ENCODE data around the gene DLX5.

DNA sequence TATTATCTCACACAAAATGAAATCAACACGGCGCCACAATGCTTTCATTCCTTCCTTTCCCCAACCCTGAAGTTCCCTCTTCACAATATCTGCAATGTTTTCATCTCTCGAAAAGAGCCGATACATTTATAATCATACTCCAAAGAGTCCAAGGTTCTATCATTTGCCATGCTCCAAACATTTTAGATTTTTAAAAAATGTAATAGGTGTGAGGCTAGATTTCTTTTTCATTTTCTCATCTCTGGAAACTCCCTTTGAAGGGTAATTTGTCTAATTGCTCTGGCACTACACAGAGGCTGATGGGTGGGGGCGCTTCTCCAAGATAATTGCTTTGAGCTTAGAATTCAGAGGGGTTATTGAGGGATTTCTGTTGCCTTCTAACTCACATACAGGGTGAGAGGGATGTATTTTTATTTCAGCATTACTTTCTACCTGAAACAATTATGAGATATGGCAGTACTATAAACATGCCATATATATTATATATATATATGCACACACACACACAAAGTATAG is 4.9 kb downstream of the DLX5 start:
- TF ChIP-seq, protein P1, sequence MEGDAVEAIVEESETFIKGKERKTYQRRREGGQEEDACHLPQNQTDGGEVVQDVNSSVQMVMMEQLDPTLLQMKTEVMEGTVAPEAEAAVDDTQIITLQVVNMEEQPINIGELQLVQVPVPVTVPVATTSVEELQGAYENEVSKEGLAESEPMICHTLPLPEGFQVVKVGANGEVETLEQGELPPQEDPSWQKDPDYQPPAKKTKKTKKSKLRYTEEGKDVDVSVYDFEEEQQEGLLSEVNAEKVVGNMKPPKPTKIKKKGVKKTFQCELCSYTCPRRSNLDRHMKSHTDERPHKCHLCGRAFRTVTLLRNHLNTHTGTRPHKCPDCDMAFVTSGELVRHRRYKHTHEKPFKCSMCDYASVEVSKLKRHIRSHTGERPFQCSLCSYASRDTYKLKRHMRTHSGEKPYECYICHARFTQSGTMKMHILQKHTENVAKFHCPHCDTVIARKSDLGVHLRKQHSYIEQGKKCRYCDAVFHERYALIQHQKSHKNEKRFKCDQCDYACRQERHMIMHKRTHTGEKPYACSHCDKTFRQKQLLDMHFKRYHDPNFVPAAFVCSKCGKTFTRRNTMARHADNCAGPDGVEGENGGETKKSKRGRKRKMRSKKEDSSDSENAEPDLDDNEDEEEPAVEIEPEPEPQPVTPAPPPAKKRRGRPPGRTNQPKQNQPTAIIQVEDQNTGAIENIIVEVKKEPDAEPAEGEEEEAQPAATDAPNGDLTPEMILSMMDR (IDR thresholded peaks at IDR 0.05), result no peak
- TF ChIP-seq EP300 (IDR thresholded peaks at IDR 0.05), result no peak

Data from suprapubic skin (tissue), 3 donors.